AG04450 (cell line): Measurements from ENCODE around the gene SEMA7A. TPM values are rescaled to one million over a fixed set of nuclear protein-coding genes. Genes with fewer than 3 reads are reported as not detected.

ENCODE experiments used
- CTCF ChIA-PET: fragments of 300-600, 350-600 bp; formaldehyde crosslinking; extraction: SDS; loops from one replicate; lab custom pipeline; 2022; ENCODE audit warnings: antibody characterized with exemption, inconsistent platforms; lab: Charles Lee
- POLR2A ChIA-PET: fragments of 350-600 bp; formaldehyde crosslinking; extraction: SDS; loops from one replicate; lab custom pipeline; 2021; ENCODE audit warnings: antibody characterized with exemption, inconsistent platforms; lab: Yijun Ruan, JAX
- DNase-seq: peaks from one replicate; pipeline ENCODE4 v3.0.0-alpha.2; 2011; ENCODE audit warnings: low read depth, low spot score
- H3K27ac ChIP-seq: one replicate; pipeline ENCODE4 v1.5.1; 2012; ENCODE audit warnings: low read depth, low read length, control low read depth
- H3K27me3 ChIP-seq: one replicate; pipeline ENCODE4 v1.6.0; 2012; ENCODE audit warnings: low read length; ENCODE audit not compliant: control insufficient read depth, insufficient read depth
- H3K4me3 ChIP-seq: 2 replicates; pipeline ENCODE4 v1.5.1; 2011; ENCODE audit warnings: mild to moderate bottlenecking, low read depth, low read length, control low read depth
- H3K9me3 ChIP-seq: 2 replicates; pipeline ENCODE4 v1.5.1; 2012; ENCODE audit warnings: low read length; ENCODE audit not compliant: control insufficient read depth, insufficient read depth
- CTCF ChIP-seq: IDR thresholded peaks from 2 replicates; pipeline ENCODE4 v1.5.1; 2011; ENCODE audit warnings: low read depth, low read length, control low read depth, inconsistent platforms
- polyA plus RNA-seq: library from polyadenylated mRNA; depleted of rRNA; stranded (reverse); fragments of >200 nt; gene quantifications from 2 replicates; pipeline ENCODE4 v1.2.3, GENCODE V29; 2011

SEMA7A gene
- polyA plus RNA-seq, 1 experiment = 7.5 TPM

- no peak overlapping the region for H3K27ac ChIP-seq
- DNase-seq = no peak
- no peak for TF ChIP-seq CTCF
- CTCF ChIA-PET = interaction anchor here (0.6 to 5.6 kb wide), 6 partner anchors 43 to 254 kb away, joined by 3 to 209 read pairs (median 6); partner anchors contain the start of gene SEMA7A
- H3K4me3 ChIP-seq = no peak overlapping the region
- H3K9me3 ChIP-seq = no peaks in the 10 kb centered on the region
- no peaks in the 10 kb centered on the region for H3K27me3 ChIP-seq
- POLR2A ChIA-PET = no interaction called here
These were observed 52.6 kb downstream of the SEMA7A start for GRCh38 chr15:74381190-74381453.

GRCh38 chr15:74380361-74381189, 53.2 kb downstream of the SEMA7A start:
- Histone ChIP-seq H3K4me3 (no peak overlapping the region), H3K27ac (no peak overlapping the region), H3K27me3 (no peaks in the 10 kb centered on the region), H3K9me3 (no peaks in the 10 kb centered on the region)
- no peak for TF ChIP-seq CTCF
- ChIA-PET POLR2A (no interaction called here), CTCF (interaction anchor here (0.5 to 5.6 kb wide), 4 partner anchors 59 to 254 kb away, joined by 3 to 209 read pairs (median 10); partner anchors contain the start of gene SEMA7A)
- DNase-seq = no peak

- H3K9me3 ChIP-seq = no peaks in the 10 kb centered on the region; the same call in 1 of the 2 replicates
These were observed 54.9 kb downstream of the SEMA7A start for GRCh38 chr15:74378848-74379247.

GRCh38 chr15:74377831-74378766, 55.7 kb downstream of the SEMA7A start:
- H3K27ac ChIP-seq = no peak overlapping the region
- H3K9me3 ChIP-seq = no peaks in the 10 kb centered on the region; the same call in 1 of the 2 replicates
- ChIA-PET CTCF (interaction anchor here (0.6 to 2.4 kb wide), 9 partner anchors 17 to 404 kb away, joined by 3 to 16 read pairs (median 4); partner anchors contain the start of gene CSK), POLR2A (interaction anchor here (0.9 kb wide), 1 partner anchor 56 kb away, joined by 3 read pairs; no protein-coding TSS in a partner anchor)
- DNase-seq = no peak
- TF ChIP-seq CTCF = no peak
- peaks cover 5% of the 10 kb centered on the region for H3K27me3 ChIP-seq
- no peak overlapping the region for H3K4me3 ChIP-seq

More at GRCh38 chr15:74378848-74379247, 54.9 kb downstream of the SEMA7A start:
- no peak for DNase-seq
- Histone ChIP-seq H3K27me3 (no peaks in the 10 kb centered on the region), H3K4me3 (no peak overlapping the region), H3K27ac (no peak overlapping the region)
- ChIA-PET POLR2A (interaction anchor here (0.9 kb wide), 1 partner anchor 55 kb away, joined by 3 read pairs; no protein-coding TSS in a partner anchor), CTCF (interaction anchor here (0.6 to 2.4 kb wide), 8 partner anchors 16 to 403 kb away, joined by 3 to 16 read pairs (median 4); partner anchors contain the start of gene CSK)
- no peak for TF ChIP-seq CTCF
